HCT116 (cell line): ENCODE results near the gene LNP1. TPM values are rescaled to one million over a fixed set of nuclear protein-coding genes. Genes with fewer than 3 reads are reported as not detected.

ENCODE experiments used
- ATAC-seq: fragments of 200-7000 bp; cut with Tn5 transposase; 2 replicates; pipeline ENCODE4 v1.9.1; 2020; ENCODE audit warnings: mild to moderate bottlenecking, moderate library complexity
- BruUV-seq: library from RNA; stranded (reverse); fragments of 400-500 nt; replicated peaks from 2 replicates; lab custom pipeline; 2021; lab: Mats Ljungman, UMichigan
- CTCF ChIA-PET: fragments of 300-600 bp; sonication (Branson Sonifier 250); formaldehyde crosslinking; loops from one replicate; lab custom pipeline; 2021; ENCODE audit warnings: antibody characterized with exemption; lab: Charles Lee
- POLR2A ChIA-PET: fragments of 300-600, 350-600 bp; sonication (Branson Sonifier 250); formaldehyde crosslinking; loops from one replicate; lab custom pipeline; 2021; ENCODE audit warnings: antibody characterized with exemption; lab: Charles Lee
- RAD21 ChIA-PET, 2 experiments: fragments of 300-600 bp; sonication (Branson Sonifier 250); formaldehyde crosslinking; loops; one replicate each; lab custom pipeline; 2023; ENCODE audit warnings: low total read pairs in 2 of 2; ENCODE audit not compliant: uncharacterized antibody in 2 of 2, unreplicated experiment in 2 of 2, low non-redundant PET in 1 of 2; lab: Charles Lee
- DNase-seq: peaks from one replicate; pipeline ENCODE4 v3.0.0-alpha.2; 2010; ENCODE audit warnings: low read depth, low spot score
- H2AFZ ChIP-seq: fragments of 200-600 bp; shearing (Covaris generic), sonication (generic); 2 replicates; pipeline ENCODE4 v1.6.1; 2017; ENCODE audit warnings: low read depth, mixed run types, mixed read lengths, antibody characterized with exemption, low read length; ENCODE audit not compliant: poor library complexity, severe bottlenecking
- H3K27ac ChIP-seq: 2 replicates; pipeline ENCODE4 v1.5.1; 2012; ENCODE audit warnings: low read depth, low read length
- H3K27me3 ChIP-seq: fragments of 200-600 bp; sonication (generic); 2 replicates; pipeline ENCODE4 v1.6.1; 2016; ENCODE audit warnings: mixed run types, low read length, mixed read lengths; ENCODE audit not compliant: insufficient read depth
- H3K36me3 ChIP-seq, 2 experiments: fragments of 200-500 bp in 1 of 2; fragments of 200-600 bp in 1 of 2; sonication (Bioruptor generic) in 1 of 2; sonication (generic) in 1 of 2; 2 replicates each; pipeline versions ENCODE4 v1.5.1 to v1.6.1; 2014 to 2016; ENCODE audit warnings: low read length in 2 of 2, inconsistent platforms in 1 of 2, mixed read lengths in 1 of 2, mixed run types in 1 of 2; ENCODE audit not compliant: insufficient read depth in 2 of 2, control insufficient read depth in 1 of 2
- H3K4me1 ChIP-seq, 2 experiments: fragments of 200-600 bp in 1 of 2; sonication (generic) in 1 of 2; 2 replicates each; pipeline versions ENCODE4 v1.5.1 to v1.6.1; 2012 to 2017; ENCODE audit warnings: low read length in 2 of 2, inconsistent platforms in 1 of 2, mild to moderate bottlenecking in 1 of 2, mixed read lengths in 1 of 2, mixed run types in 1 of 2, moderate library complexity in 1 of 2; ENCODE audit not compliant: insufficient read depth in 2 of 2, control insufficient read depth in 1 of 2
- H3K4me2 ChIP-seq: fragments of 200-600 bp; sonication (generic); 2 replicates; pipeline ENCODE4 v1.6.1; 2017; ENCODE audit warnings: mixed run types, low read length, mixed read lengths
- H3K4me3 ChIP-seq, 2 experiments: fragments of 200-600 bp in 1 of 2; sonication (generic) in 1 of 2; replicated peaks in 1 of 2; 2 replicates each; pipeline ENCODE4 v1.5.1; 2011 to 2016; ENCODE audit warnings: low read length in 2 of 2, control low read depth in 1 of 2, low read depth in 1 of 2, mild to moderate bottlenecking in 1 of 2, mixed read lengths in 1 of 2, mixed run types in 1 of 2
- H3K79me2 ChIP-seq: fragments of 200-600 bp; sonication (generic); 2 replicates; pipeline ENCODE4 v1.6.1; 2017; ENCODE audit warnings: mild to moderate bottlenecking, mixed run types, low read length, moderate library complexity, mixed read lengths; ENCODE audit not compliant: insufficient read depth
- H3K9ac ChIP-seq: fragments of 200-600 bp; sonication (generic); 2 replicates; pipeline ENCODE4 v1.6.1; 2016; ENCODE audit warnings: low read length, mixed read lengths
- H3K9me2 ChIP-seq: fragments of 200-600 bp; sonication (generic), shearing (Covaris generic); 2 replicates; pipeline ENCODE4 v1.6.1; 2017; ENCODE audit warnings: mixed run types, mild to moderate bottlenecking, moderate library complexity; ENCODE audit not compliant: insufficient read depth
- H3K9me3 ChIP-seq, 2 experiments: fragments of 200-500 bp in 1 of 2; fragments of 200-600 bp in 1 of 2; sonication (Bioruptor generic) in 1 of 2; sonication (generic) in 1 of 2; 2 replicates each; pipeline ENCODE4 v1.6.1; 2014 to 2017; ENCODE audit warnings: low read length in 2 of 2, mixed read lengths in 2 of 2, inconsistent platforms in 1 of 2, low read depth in 1 of 2, mild to moderate bottlenecking in 1 of 2, mixed run types in 1 of 2, moderate library complexity in 1 of 2; ENCODE audit not compliant: control insufficient read depth in 1 of 2, insufficient read depth in 1 of 2
- H4K20me1 ChIP-seq: fragments of 200-600 bp; sonication (generic), shearing (Covaris generic); 2 replicates; pipeline ENCODE4 v1.6.1; 2017; ENCODE audit warnings: mixed run types, mild to moderate bottlenecking, moderate library complexity; ENCODE audit not compliant: insufficient read depth
- CBX3 ChIP-seq: IDR thresholded peaks from 2 replicates; pipeline ENCODE4 v1.6.1; 2012; ENCODE audit warnings: low read depth
- EGR1 ChIP-seq: IDR thresholded peaks from 2 replicates; pipeline ENCODE4 v1.6.1; 2012; ENCODE audit warnings: low read depth
- ELF1 ChIP-seq: IDR thresholded peaks from 2 replicates; pipeline ENCODE4 v1.6.1; 2012; ENCODE audit warnings: low read depth, borderline replicate concordance
- EZH2 ChIP-seq: fragments of 200-600 bp; sonication (generic); IDR thresholded peaks from 2 replicates; pipeline ENCODE4 v1.6.1; 2017; ENCODE audit warnings: antibody characterized with exemption, mixed run types
- POLR2A ChIP-seq: IDR thresholded peaks from 2 replicates; pipeline ENCODE4 v1.7.0; 2011; ENCODE audit warnings: borderline replicate concordance; ENCODE audit not compliant: insufficient read depth, insufficient read length; ENCODE audit errors: extremely low read depth
- RAD21 ChIP-seq: IDR thresholded peaks from 2 replicates; pipeline ENCODE4 v1.6.1; 2012; ENCODE audit warnings: low read depth, mild to moderate bottlenecking
- SIN3A ChIP-seq: IDR thresholded peaks from 2 replicates; pipeline ENCODE4 v1.6.1; 2012; ENCODE audit warnings: low read depth
- TCF7L2 ChIP-seq: IDR thresholded peaks from 2 replicates; pipeline ENCODE4 v1.7.0; 2011; ENCODE audit warnings: borderline replicate concordance, inconsistent platforms; ENCODE audit not compliant: insufficient read depth, insufficient read length; ENCODE audit errors: extremely low read depth
- ZFX ChIP-seq: fragments of 450-650 bp; IDR thresholded peaks from 2 replicates; pipeline ENCODE4 v1.6.1; 2017
- ZNF274 ChIP-seq: fragments of 200-500 bp; sonication (Bioruptor generic); IDR thresholded peaks from 2 replicates; pipeline ENCODE4 v1.6.1; 2014; ENCODE audit warnings: mild to moderate bottlenecking, low read depth, low read length, inconsistent platforms
- intact Hi-C: fragments of 100-400 bp; cut with micrococcal nuclease; formaldehyde crosslinking; loops from 2 replicates; pipeline ENCODE4 v1.10.0; 2022
- total RNA-seq: library from RNA; stranded (reverse); gene quantifications from one replicate; pipeline ENCODE4 v1.2.1, GENCODE V29; 2021; ENCODE audit not compliant: unreplicated experiment
- TF ChIP-seq, protein P1 (sequence below): IDR thresholded peaks from 2 replicates; pipeline ENCODE4 v1.6.1; 2012
- TF ChIP-seq, protein P2 (sequence below): IDR thresholded peaks from 2 replicates; pipeline ENCODE4 v1.6.1; 2012; ENCODE audit warnings: low read depth

Gene LNP1
- total RNA-seq, 1 experiment from 2014 or later, result 1.6 TPM

DNA sequence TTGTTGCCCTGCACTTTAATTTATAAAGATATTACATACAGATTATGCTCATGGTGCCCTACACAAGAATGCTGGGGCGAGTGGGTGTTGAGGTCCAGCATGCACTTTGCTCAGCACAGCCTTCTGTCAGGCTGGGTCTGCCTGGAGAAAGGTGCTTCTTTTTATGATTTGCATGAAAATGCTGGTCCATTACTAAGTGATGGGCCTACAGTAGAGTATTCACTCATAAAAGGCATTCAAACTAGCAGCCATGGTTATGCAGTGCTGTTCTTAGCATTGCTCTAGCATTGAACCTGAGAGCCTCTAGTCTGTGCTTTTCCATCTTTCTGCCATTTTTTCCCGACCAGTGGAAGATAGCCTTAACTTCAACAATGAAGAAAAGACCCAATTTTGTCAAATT lies 12.3 kb downstream of the LNP1 start:
- no peak for ATAC-seq
- no peak overlapping the region for H2AFZ ChIP-seq
- no peak overlapping the region for H3K4me2 ChIP-seq
- no peaks in the 10 kb centered on the region for H3K4me1 ChIP-seq
- no peaks in the 10 kb centered on the region for H3K9me2 ChIP-seq
- BruUV-seq, result no TSS peak
- no peak for TF ChIP-seq TCF7L2
- no peak for TF ChIP-seq ELF1
- TF ChIP-seq, protein P1, sequence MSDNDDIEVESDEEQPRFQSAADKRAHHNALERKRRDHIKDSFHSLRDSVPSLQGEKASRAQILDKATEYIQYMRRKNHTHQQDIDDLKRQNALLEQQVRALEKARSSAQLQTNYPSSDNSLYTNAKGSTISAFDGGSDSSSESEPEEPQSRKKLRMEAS, result no peak
- no peak for TF ChIP-seq RAD21
- CTCF ChIA-PET, result no interaction called here
- intact Hi-C loops, result no loop called here
- no peak overlapping the region for H3K9ac ChIP-seq
- H3K79me2 ChIP-seq, result no peaks in the 10 kb centered on the region
- RAD21 ChIA-PET, result no interaction called here
- POLR2A ChIA-PET, result interaction anchor here (1.2 kb wide), 1 partner anchor 12 kb away, joined by 3 read pairs; the partner anchor contains the start of genes LNP1 and TOMM70
- H3K9me3 ChIP-seq, result no peaks in the 10 kb centered on the region
- no peaks in the 10 kb centered on the region for H4K20me1 ChIP-seq
- no peak overlapping the region for H3K4me3 ChIP-seq
- H3K27ac ChIP-seq, result no peak overlapping the region
- no peaks in the 10 kb centered on the region for H3K36me3 ChIP-seq
- DNase-seq, result no peak
- H3K27me3 ChIP-seq, result no peaks in the 10 kb centered on the region

DNA sequence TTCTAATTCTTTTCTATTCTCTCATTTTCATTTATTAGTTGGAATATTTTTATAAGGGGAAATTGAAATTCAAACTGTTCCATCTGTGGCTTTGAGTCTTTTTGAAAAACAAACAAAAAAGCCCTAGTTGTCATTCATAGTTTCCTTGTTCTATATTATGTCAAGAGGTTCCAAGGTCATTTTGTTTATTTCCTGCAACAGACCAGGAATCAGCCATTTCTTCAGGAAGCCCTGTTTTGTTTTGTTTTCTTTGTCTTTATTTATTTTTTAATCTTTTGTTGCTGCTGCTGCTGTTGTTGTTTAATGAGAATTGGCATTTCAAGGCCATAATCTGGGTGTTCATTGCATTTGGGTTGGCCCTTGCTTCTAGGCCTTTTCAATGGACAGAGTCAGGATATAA lies 14.8 kb downstream of the LNP1 start:
- intact Hi-C loops, result no loop called here
- H3K27ac ChIP-seq, result no peak overlapping the region
- RAD21 ChIA-PET, result no interaction called here
- no peaks in the 10 kb centered on the region for H3K36me3 ChIP-seq
- H3K79me2 ChIP-seq, result no peaks in the 10 kb centered on the region
- CTCF ChIA-PET, result no interaction called here
- POLR2A ChIA-PET, result no interaction called here
- no peak overlapping the region for H3K9ac ChIP-seq
- DNase-seq, result no peak
- no peak overlapping the region for H3K4me2 ChIP-seq
- H4K20me1 ChIP-seq, result no peaks in the 10 kb centered on the region
- TF ChIP-seq, protein P2, sequence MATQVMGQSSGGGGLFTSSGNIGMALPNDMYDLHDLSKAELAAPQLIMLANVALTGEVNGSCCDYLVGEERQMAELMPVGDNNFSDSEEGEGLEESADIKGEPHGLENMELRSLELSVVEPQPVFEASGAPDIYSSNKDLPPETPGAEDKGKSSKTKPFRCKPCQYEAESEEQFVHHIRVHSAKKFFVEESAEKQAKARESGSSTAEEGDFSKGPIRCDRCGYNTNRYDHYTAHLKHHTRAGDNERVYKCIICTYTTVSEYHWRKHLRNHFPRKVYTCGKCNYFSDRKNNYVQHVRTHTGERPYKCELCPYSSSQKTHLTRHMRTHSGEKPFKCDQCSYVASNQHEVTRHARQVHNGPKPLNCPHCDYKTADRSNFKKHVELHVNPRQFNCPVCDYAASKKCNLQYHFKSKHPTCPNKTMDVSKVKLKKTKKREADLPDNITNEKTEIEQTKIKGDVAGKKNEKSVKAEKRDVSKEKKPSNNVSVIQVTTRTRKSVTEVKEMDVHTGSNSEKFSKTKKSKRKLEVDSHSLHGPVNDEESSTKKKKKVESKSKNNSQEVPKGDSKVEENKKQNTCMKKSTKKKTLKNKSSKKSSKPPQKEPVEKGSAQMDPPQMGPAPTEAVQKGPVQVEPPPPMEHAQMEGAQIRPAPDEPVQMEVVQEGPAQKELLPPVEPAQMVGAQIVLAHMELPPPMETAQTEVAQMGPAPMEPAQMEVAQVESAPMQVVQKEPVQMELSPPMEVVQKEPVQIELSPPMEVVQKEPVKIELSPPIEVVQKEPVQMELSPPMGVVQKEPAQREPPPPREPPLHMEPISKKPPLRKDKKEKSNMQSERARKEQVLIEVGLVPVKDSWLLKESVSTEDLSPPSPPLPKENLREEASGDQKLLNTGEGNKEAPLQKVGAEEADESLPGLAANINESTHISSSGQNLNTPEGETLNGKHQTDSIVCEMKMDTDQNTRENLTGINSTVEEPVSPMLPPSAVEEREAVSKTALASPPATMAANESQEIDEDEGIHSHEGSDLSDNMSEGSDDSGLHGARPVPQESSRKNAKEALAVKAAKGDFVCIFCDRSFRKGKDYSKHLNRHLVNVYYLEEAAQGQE, result no peak
- no peak for TF ChIP-seq EZH2
- TF ChIP-seq, protein P1, result no peak
- TF ChIP-seq ELF1, result no peak
- no peak for TF ChIP-seq SIN3A
- TF ChIP-seq ZFX, result no peak
- TF ChIP-seq ZNF274, result no peak
- no peak for TF ChIP-seq EGR1
- no peak for TF ChIP-seq POLR2A
- TF ChIP-seq CBX3, result no peak
- no peaks in the 10 kb centered on the region for H3K9me3 ChIP-seq
- H3K4me1 ChIP-seq, result no peaks in the 10 kb centered on the region
- no peak overlapping the region for H3K4me3 ChIP-seq
- ATAC-seq, result no peak
- H2AFZ ChIP-seq, result no peak overlapping the region
- H3K9me2 ChIP-seq, result no peaks in the 10 kb centered on the region
- H3K27me3 ChIP-seq, result no peaks in the 10 kb centered on the region
- no TSS peak for BruUV-seq
